ENCODE measurements around the gene ICAM5. TPM values are rescaled to one million over a fixed set of nuclear protein-coding genes. Genes with fewer than 3 reads are reported as not detected.

ICAM5 gene
- total and polyA plus RNA-seq, 9 of the 15 experiments (the other 6 are each of a cell fraction or from before 2014, with no cell fraction given): 0.10 to 114 (median 13.7) TPM

GRCh38 chr19:10306327-10306726 is 16.6 kb downstream of the ICAM5 start (continued):
- TF ChIP-seq FIP1L1 (IDR thresholded peaks at IDR 0.05; ENCODE audit: low read depth, low read length, poor library complexity, severe bottlenecking) (no peak), GATA2 (CRISPR knock-in tag; IDR thresholded peaks at IDR 0.05) (no peak), TFAM (CRISPR knock-in tag; conservative IDR thresholded peaks at IDR 0.05) (no peak), KDM4B (IDR thresholded peaks at IDR 0.05; ENCODE audit: borderline replicate concordance in 2 of 2, low read depth in 1 of 2) (no peak), PPARD (CRISPR knock-in tag; IDR thresholded peaks at IDR 0.05) (no peak), NR2C1 (IDR thresholded peaks at IDR 0.05) (0 out of 2 replicates have a peak, but pooled peaks have one; percentile 9), NR2C1 (tag; IDR thresholded peaks at IDR 0.05) (no peak), RCOR1 (IDR thresholded peaks at IDR 0.05; ENCODE audit: borderline replicate concordance in 1 of 2, low read depth in 2 of 2, low read length in 2 of 2) (0 out of 4 replicates have a peak, but pooled peaks of 1 of the 2 experiments have one; percentile 42), AFF1 (IDR thresholded peaks at IDR 0.05; ENCODE audit: low read depth in 1 of 2, partially characterized antibody in 2 of 2) (no peak), SMARCA4 (IDR thresholded peaks at IDR 0.05) (no peak), SMAD2 (IDR thresholded peaks at IDR 0.05; ENCODE audit: low read depth, low read length) (no peak), ZNF699 (CRISPR knock-in tag; IDR thresholded peaks at IDR 0.05; ENCODE audit: insufficient replicate concordance) (no peak), ADNP (tag; IDR thresholded peaks at IDR 0.05) (peak; percentile 83), CREB1 (IDR thresholded peaks at IDR 0.05) (no peak), CREB1 (CRISPR knock-in tag; IDR thresholded peaks at IDR 0.05) (no peak), RBM25 (IDR thresholded peaks at IDR 0.05; ENCODE audit: low read depth, low read length, severe bottlenecking) (peak; percentile 95), HDGF (IDR thresholded peaks at IDR 0.05) (no peak), HDAC2 (IDR thresholded peaks at IDR 0.05) (peak; percentile 76; the same call in 1 of the 2 replicates), PHTF2 (CRISPR knock-in tag; IDR thresholded peaks at IDR 0.05) (no peak)
- TF ChIP-seq, protein P1, sequence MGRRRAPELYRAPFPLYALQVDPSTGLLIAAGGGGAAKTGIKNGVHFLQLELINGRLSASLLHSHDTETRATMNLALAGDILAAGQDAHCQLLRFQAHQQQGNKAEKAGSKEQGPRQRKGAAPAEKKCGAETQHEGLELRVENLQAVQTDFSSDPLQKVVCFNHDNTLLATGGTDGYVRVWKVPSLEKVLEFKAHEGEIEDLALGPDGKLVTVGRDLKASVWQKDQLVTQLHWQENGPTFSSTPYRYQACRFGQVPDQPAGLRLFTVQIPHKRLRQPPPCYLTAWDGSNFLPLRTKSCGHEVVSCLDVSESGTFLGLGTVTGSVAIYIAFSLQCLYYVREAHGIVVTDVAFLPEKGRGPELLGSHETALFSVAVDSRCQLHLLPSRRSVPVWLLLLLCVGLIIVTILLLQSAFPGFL (CRISPR knock-in tag; IDR thresholded peaks at IDR 0.05): no peak

Data from K562 (cell line).